ENCODE results near the gene PARD3B. TPM values are rescaled to one million over a fixed set of nuclear protein-coding genes. Genes with fewer than 3 reads are reported as not detected.

PARD3B gene
- polyA plus RNA-seq, 3 donors = not detected

DNA sequence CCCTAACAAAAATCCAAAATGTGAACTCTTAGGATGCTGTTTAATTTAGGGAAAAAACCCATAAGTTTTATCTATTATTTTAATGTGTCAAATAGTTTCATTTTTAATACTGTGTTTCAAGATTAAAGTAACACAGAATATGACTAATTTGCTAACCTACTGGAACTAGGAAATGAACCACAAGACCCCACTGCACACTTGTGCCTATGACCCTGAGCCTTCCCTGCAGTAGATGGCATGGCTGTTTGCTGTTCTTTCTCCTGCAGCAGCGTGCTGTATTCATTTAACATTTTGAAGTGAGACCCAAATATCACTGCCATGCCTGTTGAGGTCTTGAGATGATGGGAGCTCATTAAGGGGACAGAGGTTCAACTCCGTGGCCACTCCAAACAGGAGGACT lies 571.9 kb downstream of the PARD3B start:
- Histone ChIP-seq H2AFZ (ENCODE audit: insufficient read depth, low read depth, low read length, poor library complexity, severe bottlenecking) (no peak overlapping the region), H3K27ac (ENCODE audit: low read depth in 1 of 2, low read length in 2 of 2) (no peak overlapping the region), H3K9ac (ENCODE audit: insufficient read depth, low read length, poor library complexity, severe bottlenecking) (no peak overlapping the region), H3K9me3 (replicated peaks in 1 of 2; ENCODE audit: control insufficient read depth in 1 of 2, insufficient read depth in 1 of 2, low read length in 2 of 2) (peaks cover 0 to 4% of the 10 kb centered on the region in 2 donors), H3K36me3 (replicated peaks in 1 of 2; ENCODE audit: control insufficient read depth in 1 of 2, insufficient read depth in 2 of 2, low read length in 2 of 2) (no peaks in the 10 kb centered on the region), H3K4me2 (replicated peaks; ENCODE audit: extremely low read depth, low read length, poor library complexity, severe bottlenecking) (no peak overlapping the region), H4K20me1 (ENCODE audit: insufficient read depth, low read length) (no peaks in the 10 kb centered on the region), H3K27me3 (ENCODE audit: control insufficient read depth in 2 of 2, insufficient read depth in 2 of 2, low read length in 2 of 2) (no peaks in the 10 kb centered on the region), H3K79me2 (ENCODE audit: insufficient read depth, low read length) (no peaks in the 10 kb centered on the region), H3K4me1 (ENCODE audit: control insufficient read depth in 1 of 2, insufficient read depth in 2 of 2, low read length in 2 of 2) (no peaks in the 10 kb centered on the region), H3K4me3 (replicated peaks in 1 of 3; ENCODE audit: low read depth in 2 of 3, low read length in 3 of 3) (no peak overlapping the region)
- no CpG with 5 or more reads among the region's 2 CpGs for WGBS (ENCODE audit: insufficient coverage)
- no peaks in the 10 kb centered on the region for H3K4me1 Mint-ChIP-seq
- peak overlapping the region in 1 of 7 donors; percentile 60 for H3K27ac Mint-ChIP-seq
- H3K9me3 Mint-ChIP-seq = peaks cover 0 to 10% (median 1%) of the 10 kb centered on the region in 7 donors
- peaks cover 0 to 1% (median 0%) of the 10 kb centered on the region in 3 donors for H3K27me3 Mint-ChIP-seq (ENCODE audit: low read depth in 3 of 3)
- DNase-seq = no peak
- H3K4me3 Mint-ChIP-seq = no peak overlapping the region
- H3K36me3 Mint-ChIP-seq = no peaks in the 10 kb centered on the region
- TF ChIP-seq, protein P1, sequence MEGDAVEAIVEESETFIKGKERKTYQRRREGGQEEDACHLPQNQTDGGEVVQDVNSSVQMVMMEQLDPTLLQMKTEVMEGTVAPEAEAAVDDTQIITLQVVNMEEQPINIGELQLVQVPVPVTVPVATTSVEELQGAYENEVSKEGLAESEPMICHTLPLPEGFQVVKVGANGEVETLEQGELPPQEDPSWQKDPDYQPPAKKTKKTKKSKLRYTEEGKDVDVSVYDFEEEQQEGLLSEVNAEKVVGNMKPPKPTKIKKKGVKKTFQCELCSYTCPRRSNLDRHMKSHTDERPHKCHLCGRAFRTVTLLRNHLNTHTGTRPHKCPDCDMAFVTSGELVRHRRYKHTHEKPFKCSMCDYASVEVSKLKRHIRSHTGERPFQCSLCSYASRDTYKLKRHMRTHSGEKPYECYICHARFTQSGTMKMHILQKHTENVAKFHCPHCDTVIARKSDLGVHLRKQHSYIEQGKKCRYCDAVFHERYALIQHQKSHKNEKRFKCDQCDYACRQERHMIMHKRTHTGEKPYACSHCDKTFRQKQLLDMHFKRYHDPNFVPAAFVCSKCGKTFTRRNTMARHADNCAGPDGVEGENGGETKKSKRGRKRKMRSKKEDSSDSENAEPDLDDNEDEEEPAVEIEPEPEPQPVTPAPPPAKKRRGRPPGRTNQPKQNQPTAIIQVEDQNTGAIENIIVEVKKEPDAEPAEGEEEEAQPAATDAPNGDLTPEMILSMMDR (IDR thresholded peaks at IDR 0.05) = no peak
- intact Hi-C loops (cut with micrococcal nuclease) = no loop called here

DNA sequence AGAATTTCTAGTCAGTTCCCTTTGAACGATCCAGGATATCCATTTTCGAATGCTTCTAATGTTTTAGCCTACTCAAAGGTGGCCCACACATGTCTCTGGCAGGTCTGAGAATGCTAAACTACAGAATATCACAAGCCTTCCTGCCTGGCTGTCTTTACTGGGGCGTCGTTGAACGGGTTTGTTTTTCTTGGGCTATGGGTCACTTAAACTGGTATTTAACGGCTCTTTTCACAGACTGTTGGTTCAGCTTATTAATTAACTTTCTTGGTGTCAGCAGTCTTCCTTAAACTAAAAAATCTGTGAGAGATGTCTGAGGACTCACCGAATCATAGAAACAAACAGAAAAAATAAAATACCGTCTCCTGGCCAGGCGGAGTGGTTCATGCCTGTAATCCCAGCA lies 573.9 kb downstream of the PARD3B start:
- H3K27me3 ChIP-seq (ENCODE audit: control insufficient read depth in 2 of 2, insufficient read depth in 2 of 2, low read length in 2 of 2) = no peaks in the 10 kb centered on the region
- H3K4me1 ChIP-seq (ENCODE audit: control insufficient read depth in 1 of 2, insufficient read depth in 2 of 2, low read length in 2 of 2) = no peaks in the 10 kb centered on the region
- H3K27me3 Mint-ChIP-seq (ENCODE audit: low read depth in 3 of 3) = peaks cover 0 to 1% (median 0%) of the 10 kb centered on the region in 3 donors
- H4K20me1 ChIP-seq (ENCODE audit: insufficient read depth, low read length) = no peaks in the 10 kb centered on the region
- no peak overlapping the region for H3K9ac ChIP-seq (ENCODE audit: insufficient read depth, low read length, poor library complexity, severe bottlenecking)
- H3K9me3 ChIP-seq (replicated peaks in 1 of 2; ENCODE audit: control insufficient read depth in 1 of 2, insufficient read depth in 1 of 2, low read length in 2 of 2) = peaks cover 0 to 4% of the 10 kb centered on the region in 2 donors
- intact Hi-C loops (cut with micrococcal nuclease) = no loop called here
- no peak overlapping the region for H3K4me3 ChIP-seq (replicated peaks in 1 of 3; ENCODE audit: low read depth in 2 of 3, low read length in 3 of 3)
- no peaks in the 10 kb centered on the region for H3K4me1 Mint-ChIP-seq
- H3K36me3 Mint-ChIP-seq = no peaks in the 10 kb centered on the region
- no peak overlapping the region for H3K4me3 Mint-ChIP-seq
- H3K27ac Mint-ChIP-seq = no peak overlapping the region
- TF ChIP-seq, protein P1 (IDR thresholded peaks at IDR 0.05) = no peak
- DNase-seq = no peak
- no peaks in the 10 kb centered on the region for H3K79me2 ChIP-seq (ENCODE audit: insufficient read depth, low read length)
- H3K9me3 Mint-ChIP-seq = peaks cover 0 to 8% (median 4%) of the 10 kb centered on the region in 7 donors
- no peak overlapping the region for H2AFZ ChIP-seq (ENCODE audit: insufficient read depth, low read depth, low read length, poor library complexity, severe bottlenecking)
- 94% methylated on average over 7 of the region's 9 CpGs for WGBS (ENCODE audit: insufficient coverage)
- no peak overlapping the region for H3K27ac ChIP-seq (ENCODE audit: low read depth in 1 of 2, low read length in 2 of 2)
- no peak overlapping the region for H3K4me2 ChIP-seq (replicated peaks; ENCODE audit: extremely low read depth, low read length, poor library complexity, severe bottlenecking)
- no peaks in the 10 kb centered on the region for H3K36me3 ChIP-seq (replicated peaks in 1 of 2; ENCODE audit: control insufficient read depth in 1 of 2, insufficient read depth in 2 of 2, low read length in 2 of 2)

Data from CD14-positive monocyte (primary cell).